CD4-positive, alpha-beta T cell treated with Interleukin-4 for 1 hour (primary cell): ENCODE measurements around the gene MYT1.
"Not testable (repeated sequence)": the region's sequence is repeated elsewhere in the genome, so short reads cannot be mapped to it uniquely, and the experiment has no call there.

Experiments
- DNase-seq, 2 donors: peaks; one replicate each; pipeline ENCODE4 v3.0.0-alpha.2; 2020 to 2022

The MYT1 gene

DNA sequence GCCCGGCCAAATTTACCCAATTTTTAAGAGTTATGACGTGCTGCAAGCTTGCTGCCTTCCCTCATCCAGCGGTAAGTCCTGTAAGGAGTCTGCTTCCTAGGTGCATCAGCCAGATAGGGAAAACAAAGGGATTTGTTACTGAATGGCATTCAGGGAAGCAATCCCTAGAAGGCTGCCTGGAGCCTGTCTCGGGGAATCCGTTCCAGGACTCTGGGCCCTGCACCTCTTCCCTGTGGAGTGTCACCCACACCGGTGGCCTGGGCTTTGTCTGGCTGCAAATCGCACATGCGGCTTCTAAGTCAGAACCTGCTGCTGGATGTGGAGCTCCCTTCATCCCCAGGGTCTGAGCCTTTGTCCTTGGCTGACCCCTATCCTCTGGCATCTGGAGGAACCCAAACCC lies 7.0 kb downstream of the MYT1 start:
- no peak for DNase-seq

DNA sequence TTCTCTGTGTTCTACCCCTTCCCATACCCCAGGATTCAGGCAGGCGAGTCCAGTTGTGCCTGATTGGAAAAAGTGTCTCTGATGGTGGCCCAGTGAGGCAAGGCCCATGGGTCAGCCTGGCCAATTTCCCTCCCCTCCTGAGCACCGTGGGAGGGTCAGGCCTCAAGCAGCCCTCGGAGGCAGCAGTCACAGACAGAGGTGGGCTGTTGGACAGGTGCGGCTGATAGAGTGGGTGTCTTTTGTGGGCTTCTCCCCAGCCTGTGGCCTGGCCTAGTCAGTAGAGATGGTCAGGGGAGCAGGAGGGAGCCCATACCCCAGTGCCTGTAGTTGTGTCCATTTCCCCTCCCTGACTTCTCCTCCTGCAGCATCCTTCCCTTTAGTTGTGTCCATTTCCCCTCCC lies 8.9 kb downstream of the MYT1 start:
- no peak for DNase-seq

DNA sequence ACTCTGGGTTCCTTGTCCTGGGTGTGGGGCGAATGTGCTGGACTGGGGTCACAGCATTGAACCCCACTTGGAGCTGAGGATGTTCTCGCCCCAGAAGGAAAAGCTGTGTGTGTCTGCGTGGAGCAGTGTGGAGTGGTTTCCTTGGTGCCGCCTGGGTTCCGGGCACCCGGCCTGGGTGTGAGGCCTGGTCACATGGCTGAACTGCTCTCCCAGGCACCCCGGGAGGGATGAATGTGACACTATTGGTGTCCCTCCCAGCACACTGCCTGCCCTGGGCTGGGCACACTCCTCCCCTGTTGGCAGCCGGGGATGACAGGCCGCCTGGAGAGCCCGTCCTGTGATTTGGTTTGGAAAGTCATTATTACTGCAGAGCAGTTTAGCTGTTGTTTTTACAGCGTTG lies 12.3 kb downstream of the MYT1 start:
- DNase-seq, result no peak

DNA sequence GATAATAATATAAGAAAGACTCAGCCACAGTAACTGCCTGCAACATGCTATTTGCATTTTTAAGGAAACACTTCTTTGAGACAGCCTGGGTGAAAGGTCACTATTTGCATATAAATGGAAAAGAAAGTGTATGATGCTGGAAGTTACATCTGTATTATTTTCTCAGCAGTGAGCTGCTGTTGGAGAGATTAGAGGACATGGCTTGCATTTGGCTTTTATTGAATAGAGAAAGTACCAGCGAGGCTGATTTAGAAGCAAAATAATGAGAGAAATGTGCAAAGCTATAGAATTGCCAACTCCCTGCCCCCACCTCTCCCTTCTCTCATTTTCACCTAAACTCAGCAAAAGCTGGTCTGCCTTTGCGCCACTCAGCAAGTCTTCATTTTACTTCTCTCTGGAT lies 12.7 kb downstream of the MYT1 start:
- no peak for DNase-seq

DNA sequence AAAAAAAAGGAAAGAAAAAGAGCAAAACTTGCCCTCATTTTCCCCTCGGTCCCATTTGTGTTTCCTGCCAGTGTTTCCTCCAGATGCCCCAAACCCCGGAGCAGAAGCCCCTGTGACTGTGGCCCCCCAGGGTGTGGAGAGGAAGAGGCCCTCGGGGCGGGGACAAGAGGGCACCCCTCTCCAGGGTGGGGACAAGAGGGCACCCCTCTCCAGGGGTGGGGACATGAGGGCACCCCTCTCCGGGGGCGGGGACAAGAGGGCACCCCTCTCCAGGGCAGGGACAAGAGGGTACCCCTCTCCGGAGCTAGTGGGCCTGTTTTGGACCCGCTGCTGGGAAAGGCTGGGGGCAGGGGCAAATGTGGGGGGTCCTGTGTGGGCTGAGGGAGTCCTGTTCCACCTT lies 13.1 kb downstream of the MYT1 start:
- no peak for DNase-seq

DNA sequence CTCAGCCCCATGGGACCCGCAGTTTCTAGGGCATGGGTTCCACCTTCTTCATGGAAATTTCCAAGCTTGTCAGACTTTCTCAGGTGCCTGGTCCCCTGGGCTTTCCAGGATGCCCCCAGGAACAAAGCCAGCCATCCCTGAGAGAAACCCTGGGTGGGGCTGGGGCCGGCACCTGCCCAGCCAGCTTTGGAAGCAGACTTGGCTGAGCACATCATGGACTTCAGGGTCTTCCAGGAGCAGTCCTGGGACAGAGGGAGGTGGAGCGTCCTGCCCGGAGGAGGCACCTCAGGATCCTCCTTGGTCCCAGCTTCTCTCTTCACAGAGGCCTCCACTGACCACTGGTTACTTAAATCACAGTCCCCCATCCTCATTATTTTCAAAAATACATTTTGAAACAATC lies 13.5 kb downstream of the MYT1 start:
- DNase-seq, result no peak

DNA sequence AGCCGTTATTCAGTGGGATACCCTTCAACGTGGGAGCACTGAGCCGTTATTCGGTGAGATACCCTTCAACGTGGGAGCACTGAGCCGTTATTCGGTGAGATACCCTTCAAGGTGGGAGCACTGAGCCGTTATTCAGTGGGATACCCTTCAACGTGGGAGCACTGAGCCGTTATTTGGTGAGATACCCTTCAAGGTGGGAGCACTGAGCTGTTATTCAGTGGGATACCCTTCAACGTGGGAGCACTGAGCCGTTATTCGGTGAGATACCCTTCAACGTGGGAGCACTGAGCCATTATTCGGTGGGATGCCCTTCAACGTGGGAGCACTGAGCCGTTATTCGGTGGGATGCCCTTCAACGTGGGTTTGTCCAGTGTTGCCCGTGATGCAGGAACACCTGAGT lies 14.7 kb downstream of the MYT1 start:
- not testable (repeated sequence) for DNase-seq

DNA sequence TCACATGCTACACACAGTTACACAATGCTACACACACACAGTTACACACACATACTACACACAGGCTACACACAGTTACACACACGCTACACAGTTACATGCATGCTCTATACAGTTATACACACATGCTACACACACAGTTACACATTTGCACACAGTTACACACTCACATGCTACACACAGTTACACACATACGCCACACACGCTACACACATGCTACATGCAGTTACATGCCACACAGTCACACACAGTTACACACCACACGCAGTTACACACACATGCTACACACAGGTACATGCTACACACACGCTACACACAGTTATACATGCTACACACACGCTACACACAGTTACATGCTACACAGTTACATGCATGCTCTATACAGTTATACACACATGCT lies 15.6 kb downstream of the MYT1 start:
- DNase-seq, result no peak

DNA sequence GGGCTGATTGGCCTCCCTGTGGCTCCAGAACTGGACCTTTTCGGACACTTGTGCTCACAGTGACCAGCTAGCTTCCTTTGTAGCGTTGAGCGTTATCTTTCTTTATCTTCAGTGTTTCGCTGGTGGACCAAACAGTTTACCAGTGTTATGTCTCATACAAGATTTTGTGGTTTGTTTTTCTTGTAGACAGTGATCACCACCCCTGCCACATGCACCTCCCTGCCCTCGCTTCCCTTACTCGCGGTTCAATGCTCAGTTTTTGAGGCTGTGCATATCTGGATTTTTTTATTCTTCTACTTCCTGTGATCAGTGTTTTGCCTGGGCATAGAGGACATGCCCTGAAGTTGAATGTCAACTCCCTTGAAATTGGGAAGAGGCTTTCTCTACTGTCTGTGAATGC lies 16.4 kb downstream of the MYT1 start:
- DNase-seq, result no peak

DNA sequence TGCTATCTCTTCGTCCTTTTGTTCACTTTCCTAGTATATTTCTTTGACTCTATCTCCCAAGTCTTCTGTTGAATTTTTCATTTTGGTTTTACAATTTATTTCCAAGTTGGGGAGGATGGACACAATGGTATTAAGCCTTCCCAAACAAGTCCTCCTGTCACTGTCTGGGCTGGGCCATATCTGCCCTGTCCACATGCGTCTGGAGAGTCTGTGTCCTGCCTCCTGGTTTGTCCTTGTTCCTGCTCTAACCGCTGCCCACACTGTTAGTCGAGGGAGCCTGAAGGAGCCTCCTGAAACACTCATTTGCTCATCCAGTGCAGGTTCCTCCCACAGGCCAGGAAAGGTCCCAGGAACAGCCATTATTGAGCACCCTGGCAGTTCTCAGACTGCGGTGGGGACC lies 17.1 kb downstream of the MYT1 start:
- no peak for DNase-seq

DNA sequence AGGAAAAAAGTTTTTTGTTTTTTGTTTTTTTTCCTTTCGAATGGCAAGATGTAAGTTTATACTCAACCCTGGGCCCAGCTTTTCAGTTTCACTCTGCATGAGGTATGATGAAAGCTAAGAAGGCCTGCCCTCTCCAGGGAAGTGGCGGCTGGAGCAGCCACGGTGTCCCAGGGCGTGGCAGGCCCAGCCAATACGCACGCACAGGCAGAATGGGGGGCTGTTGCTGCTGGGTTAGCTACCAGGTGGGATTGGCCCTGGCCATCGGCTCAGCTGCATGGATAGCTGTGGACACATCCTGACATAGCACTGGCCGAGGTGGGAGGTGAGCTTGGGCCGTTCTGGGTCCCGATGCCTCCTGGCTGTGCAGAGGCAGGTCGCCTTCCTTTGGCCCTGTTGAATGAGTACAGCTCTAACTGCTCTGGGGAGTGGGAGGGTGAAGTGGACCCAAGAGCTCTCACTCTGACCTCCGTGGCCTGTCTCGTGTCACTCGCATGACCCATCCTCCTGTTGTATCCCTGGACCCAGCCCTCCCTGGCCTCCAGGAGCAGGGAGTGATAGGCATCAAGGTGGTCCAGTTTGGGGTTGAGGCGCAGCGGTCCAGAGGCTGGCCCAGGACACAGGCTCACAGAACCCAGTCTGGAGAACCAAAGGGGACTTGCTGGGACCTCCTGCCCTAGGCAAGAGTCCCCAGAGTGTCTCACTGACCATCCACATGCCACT lies 18.1 kb downstream of the MYT1 start:
- DNase-seq, result no peak

DNA sequence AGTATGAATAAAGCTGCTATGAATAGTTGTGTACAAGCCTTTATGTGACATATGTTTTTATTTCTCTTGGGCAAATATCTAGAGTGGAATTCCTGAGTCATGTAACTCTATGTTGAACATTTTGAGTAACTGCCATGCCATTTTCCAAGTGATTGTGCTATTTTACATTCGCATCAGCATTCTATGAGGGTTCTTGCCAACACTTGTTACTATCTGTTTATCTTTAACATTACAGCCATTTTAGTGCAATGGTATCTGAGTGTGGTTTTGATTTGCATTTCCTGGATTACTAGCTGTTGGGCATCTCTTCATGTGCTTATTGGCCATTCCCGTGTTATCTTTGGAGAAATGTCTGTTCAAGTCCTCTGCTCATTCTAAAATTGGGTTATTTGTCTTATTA lies 19.1 kb downstream of the MYT1 start:
- DNase-seq, result no peak

DNA sequence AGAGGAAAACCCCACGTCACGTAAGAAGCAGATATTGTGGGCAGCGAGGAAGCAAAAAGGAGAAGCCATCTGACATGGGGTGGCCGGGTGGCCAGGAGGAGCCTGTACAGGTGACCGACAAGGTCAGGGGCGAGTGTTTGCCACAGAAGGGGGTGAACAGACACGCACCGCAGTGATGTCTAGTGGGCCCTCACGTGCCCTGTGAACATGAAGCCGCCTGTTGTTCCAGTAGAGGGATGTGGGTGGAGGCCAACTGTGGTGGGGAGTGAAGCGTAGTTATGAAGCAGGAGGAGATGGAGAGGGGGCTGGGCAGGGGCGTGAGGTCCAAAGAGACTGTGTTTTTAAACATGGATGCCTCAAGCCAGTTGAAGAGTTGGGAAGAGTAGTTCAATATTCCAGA lies 20.5 kb downstream of the MYT1 start:
- DNase-seq, result no peak

DNA sequence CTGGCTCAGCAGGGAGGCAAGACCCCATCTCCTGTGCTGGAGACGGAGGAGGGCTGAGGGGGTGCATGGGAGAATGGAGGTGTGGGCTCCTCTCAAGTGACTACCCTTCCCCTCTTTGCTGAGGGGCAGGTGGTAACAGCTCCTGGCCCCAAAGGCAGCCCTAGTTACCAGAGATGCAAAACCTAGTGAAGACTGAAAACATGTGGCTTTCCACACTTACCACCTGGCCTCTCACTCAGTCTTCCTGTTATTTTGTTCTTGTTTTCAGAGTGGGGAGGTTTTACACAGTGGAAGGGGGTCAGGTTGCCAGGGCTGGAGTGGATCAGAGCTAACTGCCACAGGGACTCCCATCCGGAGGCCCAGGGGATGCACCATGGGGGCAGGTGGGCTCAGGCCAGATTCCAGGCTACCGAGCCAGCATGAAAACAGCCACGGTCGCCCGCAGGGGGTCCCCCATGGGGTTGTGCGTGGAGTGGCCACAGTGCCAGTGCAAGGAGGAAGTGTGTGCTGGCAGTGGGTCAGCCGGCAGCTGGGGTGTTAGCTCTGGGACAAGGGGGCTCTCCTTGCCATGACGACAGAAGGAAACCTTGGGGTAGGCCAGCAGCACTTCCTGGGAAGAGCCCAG lies 21.1 kb downstream of the MYT1 start:
- no peak for DNase-seq

DNA sequence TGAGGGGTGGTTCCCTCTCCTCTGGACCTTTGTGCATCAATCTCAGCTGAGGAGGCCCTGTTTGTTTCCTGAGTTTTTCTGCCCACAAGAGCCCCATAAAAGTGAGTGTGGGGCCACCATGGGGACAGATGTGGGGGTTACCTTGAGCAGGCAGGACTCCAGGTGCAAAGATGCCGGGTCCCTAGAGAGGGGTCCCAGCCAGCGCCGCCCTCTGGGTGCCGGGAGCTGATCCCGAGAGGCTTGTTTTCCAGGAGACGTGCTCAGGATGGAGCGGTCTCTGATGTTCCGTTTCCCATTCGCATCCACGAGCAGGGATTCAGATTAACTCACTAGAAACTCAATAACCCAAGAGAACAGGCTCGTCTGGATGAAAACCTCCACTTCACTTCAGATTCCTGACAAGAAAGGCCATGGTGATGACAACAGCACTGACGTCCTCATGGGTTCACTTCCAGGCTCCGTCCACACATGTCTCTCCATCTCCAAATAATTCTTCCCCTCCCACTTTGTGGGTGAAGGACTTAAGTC lies 21.9 kb downstream of the MYT1 start:
- no peak for DNase-seq

DNA sequence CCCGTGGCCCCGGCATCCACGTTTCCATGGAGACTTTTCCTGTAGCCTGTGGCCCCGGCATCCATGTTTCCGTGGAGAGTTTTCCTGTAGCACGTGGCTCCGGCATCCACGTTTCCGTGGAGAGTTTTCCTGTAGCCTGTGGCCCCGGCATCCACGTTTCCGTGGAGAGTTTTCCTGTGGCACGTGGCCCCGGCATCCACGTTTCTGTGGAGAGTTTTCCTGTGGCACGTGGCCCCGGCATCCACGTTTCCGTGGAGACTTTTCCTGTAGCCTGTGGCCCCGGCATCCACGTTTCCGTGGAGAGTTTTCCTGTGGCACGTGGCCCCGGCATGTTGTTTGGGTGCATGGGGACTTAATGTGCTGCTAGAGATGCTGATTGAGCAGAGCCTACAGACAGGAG lies 23.0 kb downstream of the MYT1 start:
- DNase-seq, result not testable (repeated sequence)

DNA sequence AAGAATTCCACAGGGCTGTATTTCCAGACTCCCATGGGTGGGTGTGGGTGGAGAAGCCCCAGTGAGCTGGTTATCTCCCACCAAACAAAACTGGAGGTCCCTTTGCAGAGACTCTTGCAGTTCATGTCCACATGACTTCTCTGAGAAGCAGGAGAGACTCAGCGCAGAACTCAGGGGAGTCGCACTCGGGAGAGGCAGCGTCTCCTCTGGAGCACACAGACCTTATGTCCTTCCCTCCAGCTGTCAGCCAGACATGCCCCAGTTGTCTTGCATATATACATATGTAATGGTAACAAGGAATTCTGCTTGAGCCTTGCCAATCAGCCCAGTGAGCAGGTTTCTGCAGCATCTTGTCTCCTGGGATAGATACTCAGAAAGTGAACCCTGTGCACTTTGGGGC lies 23.8 kb downstream of the MYT1 start:
- no peak for DNase-seq

DNA sequence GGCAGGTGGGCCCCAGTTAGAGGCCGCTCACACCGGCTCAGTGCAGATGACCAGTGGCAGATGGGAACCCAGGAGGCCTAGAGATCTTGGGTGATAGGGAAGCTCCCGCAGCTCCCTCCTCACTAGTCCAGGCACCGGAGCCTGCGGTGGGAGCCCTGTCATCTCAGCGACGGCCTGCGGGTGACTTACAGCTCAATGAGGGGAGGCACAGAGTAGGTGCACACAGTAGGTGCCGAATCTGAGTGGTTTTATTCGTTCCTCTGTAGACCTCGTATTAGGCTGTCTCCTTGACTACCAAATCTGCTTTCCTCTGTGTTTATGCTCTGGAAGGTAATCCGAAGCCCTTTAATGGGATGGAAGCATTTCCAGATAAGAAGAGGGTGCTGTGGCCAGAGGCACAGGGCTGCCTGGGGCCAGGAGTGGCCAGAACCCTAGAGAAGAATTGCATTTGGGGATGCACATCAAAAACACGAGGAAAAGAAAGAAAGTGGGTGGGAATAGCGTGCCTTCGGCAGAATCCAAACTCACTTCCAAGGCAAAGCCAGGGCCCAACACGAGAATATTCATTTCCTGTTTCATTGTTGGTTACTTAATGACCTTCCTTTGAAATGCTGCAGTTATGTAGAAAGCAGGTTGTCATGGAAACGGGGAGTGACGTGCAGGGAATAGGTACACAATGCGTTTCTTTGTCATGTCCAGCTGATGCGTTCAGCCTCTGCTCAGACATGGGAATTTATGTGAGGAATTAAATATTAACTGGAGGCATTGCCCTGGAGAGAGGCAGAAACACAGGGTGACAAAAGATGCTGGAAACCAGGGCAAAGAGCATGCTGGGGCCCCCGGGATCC lies 24.7 kb downstream of the MYT1 start:
- no peak for DNase-seq

DNA sequence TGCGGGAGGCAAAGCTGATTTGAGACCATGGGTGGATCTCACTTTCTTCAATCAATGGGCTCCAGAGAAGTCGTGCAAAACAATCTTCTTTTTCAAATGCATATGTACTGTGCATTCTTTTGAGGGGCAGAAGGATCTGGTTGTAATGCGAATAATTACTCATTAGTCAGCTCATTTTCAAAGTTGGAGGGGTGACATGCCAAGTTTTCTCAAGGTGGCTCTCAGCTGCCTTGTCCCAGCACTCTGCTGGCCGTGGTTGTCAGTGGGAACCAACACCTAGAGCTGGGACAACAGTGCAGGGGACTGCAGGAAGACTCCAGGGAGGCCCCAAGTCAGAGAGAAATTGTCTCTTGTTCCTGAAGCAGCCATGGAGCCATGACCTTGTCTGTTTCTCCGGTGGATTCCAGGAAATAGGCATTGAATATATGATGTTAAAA lies 25.3 kb downstream of the MYT1 start:
- no peak for DNase-seq

DNA sequence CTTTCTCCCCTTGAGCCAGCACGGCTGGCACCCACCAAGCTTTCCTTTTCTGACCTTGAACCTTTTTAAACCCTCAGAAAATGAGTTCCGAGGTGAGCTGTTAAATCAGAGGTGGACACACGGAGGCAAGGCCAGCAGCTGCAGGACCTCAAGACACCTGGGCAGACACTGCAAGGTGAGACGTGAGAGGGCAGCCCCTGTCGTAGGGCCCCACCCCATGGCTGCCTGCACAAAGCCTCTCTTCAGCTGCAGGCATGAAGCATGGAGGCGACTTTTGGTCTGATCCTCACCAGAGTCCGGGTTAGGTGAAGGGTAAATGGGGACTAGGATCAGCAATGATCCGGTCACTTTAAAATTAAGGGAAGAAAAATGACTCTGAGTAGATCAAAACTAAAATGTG lies 25.7 kb downstream of the MYT1 start:
- DNase-seq, result no peak

DNA sequence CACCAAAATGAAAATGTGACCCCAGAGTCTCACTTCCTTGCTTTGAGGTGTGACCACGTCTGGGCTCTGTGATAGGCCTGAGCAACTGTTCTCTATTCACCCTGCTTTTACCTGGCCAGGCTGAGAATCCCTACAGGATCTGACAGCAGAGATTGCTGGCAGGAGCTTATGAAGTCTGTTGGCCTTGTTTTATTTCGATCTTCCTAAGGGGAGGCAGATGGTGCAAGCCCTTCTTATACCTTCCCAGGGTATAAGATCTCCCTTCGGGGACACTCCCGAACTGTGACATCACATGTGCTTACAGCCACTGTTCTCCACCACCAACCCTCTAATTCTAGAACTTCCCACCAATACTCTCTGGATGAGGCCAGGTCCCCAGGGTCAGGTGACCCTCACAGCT lies 26.8 kb downstream of the MYT1 start:
- no peak for DNase-seq

DNA sequence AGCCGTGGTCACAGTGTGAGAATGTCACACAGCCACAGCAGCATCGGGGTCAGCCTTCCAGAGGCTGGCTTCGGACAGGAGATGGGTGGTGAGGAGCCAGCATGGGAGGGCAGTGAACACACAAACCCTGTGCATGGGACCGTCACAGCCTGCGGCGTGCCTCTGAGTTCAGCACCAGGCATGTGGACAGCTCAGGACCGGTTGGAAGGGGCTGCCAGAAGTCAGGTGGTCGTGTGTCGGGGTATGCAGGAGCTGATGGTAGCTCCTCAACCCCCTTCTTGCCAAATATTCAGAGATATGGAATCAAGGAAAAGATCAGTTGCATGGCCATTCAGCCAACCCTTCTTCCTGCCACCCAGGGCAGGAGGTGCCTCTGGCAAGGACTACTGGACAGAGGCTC lies 28.2 kb downstream of the MYT1 start:
- no peak for DNase-seq

DNA sequence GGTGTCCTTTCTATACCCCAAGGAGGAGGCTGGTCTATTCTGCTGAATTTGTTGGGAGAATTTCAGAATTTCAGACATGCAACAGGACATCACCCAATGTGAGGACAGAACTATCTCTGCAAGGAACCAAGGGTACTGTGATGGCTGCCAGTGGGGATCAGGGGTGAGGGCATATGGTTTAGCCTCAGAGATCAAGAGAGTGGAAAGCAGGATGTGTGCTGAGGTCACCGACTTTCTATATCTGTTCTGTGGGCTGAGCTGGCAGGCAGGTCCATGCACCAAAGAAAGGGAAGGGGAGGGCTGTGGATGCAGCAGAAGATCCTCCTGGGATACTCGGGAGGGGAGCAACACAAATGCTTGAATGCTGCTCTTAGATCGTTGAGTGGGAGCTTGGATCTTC lies 28.8 kb downstream of the MYT1 start:
- DNase-seq, result no peak

DNA sequence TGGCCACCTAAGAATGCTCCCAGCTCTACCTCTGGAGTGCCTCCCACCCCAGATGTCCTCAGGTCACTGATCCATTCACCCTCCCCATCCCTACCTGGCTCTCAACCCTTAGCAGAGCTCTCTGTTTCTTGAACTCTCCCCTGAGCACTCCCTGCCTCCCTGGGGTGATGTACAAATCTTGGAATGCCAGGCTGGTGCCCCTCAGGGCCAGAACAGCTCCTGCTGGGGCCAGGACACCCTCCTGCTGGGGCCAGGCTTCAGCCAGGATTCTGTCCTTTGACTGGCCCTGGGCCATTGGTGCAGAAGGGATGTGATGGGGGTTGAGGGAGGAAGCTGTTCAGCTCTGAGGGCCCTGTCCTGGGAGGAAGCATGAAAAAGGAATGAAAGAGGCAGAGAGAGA lies 30.0 kb downstream of the MYT1 start:
- no peak for DNase-seq
